BE2C (cell line): ENCODE results near the gene MZT2A.
A peak's percentile ranks its signal among the peaks of the same experiment; 100 is the strongest.
"Not testable (repeated sequence)": the region's sequence is repeated elsewhere in the genome, so short reads cannot be mapped to it uniquely, and the experiment has no call there.

Source experiments
- DNase-seq: peaks from one replicate; pipeline ENCODE4 v3.0.0-alpha.2; 2020
- H3K27me3 ChIP-seq: fragments of 250-450 bp; sonication (Bioruptor Pico); 2 replicates; pipeline ENCODE4 v1.5.1; 2020; ENCODE audit warnings: mild to moderate bottlenecking
- H3K36me3 ChIP-seq: fragments of 250-450 bp; sonication (Bioruptor Pico); 2 replicates; pipeline ENCODE4 v1.5.1; 2020; ENCODE audit warnings: mild to moderate bottlenecking
- H3K4me1 ChIP-seq: fragments of 250-450 bp; sonication (Bioruptor Pico); 2 replicates; pipeline ENCODE4 v1.5.1; 2020
- H3K4me3 ChIP-seq: 2 replicates; pipeline ENCODE4 v1.5.1; 2011; ENCODE audit warnings: low read depth, low read length
- H3K9me3 ChIP-seq: fragments of 250-450 bp; sonication (Bioruptor Pico); 2 replicates; pipeline ENCODE4 v1.5.1; 2020
- TF ChIP-seq, protein P1 (sequence below): IDR thresholded peaks from 2 replicates; pipeline ENCODE4 v1.5.1; 2012; ENCODE audit warnings: mild to moderate bottlenecking, low read depth, low read length

MZT2A gene

DNA sequence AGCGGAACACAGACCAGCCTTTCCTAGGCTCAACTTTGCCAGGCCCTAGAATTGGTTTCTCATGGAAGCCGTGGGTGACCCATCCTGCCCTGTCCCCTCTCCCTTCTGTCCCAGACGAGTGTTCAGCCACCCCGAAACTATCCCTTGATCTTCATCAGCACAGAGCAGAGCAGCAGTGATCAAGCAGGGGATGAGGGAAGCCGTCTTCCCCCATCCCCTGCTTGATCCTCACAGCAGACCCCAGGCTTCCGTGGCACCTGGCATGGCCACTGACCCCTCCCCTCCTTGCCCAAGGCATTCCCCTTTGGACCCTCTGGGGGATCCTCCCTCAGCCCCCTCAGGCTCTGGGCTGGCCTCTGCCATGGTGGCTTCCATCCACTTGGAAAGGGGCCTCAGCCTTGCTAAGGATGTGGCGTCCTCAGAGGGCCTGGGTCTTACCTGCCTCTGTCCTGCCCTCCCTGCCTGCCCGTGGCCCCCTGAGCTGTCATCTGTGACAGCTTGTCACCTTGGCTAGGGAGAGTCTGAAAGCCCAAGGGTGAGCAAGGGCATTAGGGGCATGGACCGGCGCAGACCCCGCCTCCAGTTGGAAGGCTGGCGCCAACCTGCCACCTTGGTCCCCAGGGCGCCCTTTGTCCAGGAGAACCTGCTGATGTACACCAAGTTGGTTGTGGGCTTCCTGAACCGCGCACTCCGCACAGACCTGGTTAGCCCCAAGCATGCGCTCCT lies 25.1 kb upstream of the MZT2A start:
- H3K4me1 ChIP-seq: no peaks in the 10 kb centered on the region
- H3K27me3 ChIP-seq: no peaks in the 10 kb centered on the region
- no peak for DNase-seq
- H3K4me3 ChIP-seq: no peak overlapping the region
- no peaks in the 10 kb centered on the region for H3K36me3 ChIP-seq
- TF ChIP-seq, protein P1, sequence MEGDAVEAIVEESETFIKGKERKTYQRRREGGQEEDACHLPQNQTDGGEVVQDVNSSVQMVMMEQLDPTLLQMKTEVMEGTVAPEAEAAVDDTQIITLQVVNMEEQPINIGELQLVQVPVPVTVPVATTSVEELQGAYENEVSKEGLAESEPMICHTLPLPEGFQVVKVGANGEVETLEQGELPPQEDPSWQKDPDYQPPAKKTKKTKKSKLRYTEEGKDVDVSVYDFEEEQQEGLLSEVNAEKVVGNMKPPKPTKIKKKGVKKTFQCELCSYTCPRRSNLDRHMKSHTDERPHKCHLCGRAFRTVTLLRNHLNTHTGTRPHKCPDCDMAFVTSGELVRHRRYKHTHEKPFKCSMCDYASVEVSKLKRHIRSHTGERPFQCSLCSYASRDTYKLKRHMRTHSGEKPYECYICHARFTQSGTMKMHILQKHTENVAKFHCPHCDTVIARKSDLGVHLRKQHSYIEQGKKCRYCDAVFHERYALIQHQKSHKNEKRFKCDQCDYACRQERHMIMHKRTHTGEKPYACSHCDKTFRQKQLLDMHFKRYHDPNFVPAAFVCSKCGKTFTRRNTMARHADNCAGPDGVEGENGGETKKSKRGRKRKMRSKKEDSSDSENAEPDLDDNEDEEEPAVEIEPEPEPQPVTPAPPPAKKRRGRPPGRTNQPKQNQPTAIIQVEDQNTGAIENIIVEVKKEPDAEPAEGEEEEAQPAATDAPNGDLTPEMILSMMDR: no peak
- no peaks in the 10 kb centered on the region for H3K9me3 ChIP-seq

DNA sequence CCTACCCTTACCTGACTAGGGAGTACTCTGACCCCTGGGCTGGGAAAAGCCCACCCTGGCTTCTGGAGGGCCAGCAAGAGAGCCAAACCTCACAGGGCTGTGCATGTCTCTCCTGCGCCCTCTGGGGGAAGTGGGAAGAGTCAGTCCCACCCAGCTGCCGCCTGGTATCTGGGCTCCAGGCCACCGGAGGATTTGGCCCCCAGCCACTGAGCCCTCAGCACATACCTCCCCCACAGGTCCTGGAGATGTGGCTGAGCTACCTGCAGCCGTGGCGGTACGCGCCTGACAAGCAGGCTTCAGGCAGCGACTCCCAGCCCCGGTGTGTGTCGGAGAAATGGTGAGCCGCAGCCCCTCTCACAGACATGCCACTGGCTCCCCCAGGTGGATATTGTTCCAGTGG lies 24.4 kb upstream of the MZT2A start:
- H3K9me3 ChIP-seq, H3K27me3 ChIP-seq, H3K36me3 ChIP-seq, H3K4me1 ChIP-seq, H3K4me3 ChIP-seq: not testable (repeated sequence)
- peak; percentile 60 for DNase-seq
- TF ChIP-seq, protein P1: peak; percentile 40

GRCh38 chr2:131516011-131516410 lies 23.8 kb upstream of the MZT2A start:
- H3K27me3 ChIP-seq: no peaks in the 10 kb centered on the region
- no peaks in the 10 kb centered on the region for H3K9me3 ChIP-seq
- no peak for DNase-seq
- TF ChIP-seq, protein P1: no peak
- no peaks in the 10 kb centered on the region for H3K36me3 ChIP-seq
- no peaks in the 10 kb centered on the region for H3K4me1 ChIP-seq
- no peak overlapping the region for H3K4me3 ChIP-seq

- H3K36me3 ChIP-seq, H3K4me1 ChIP-seq, H3K27me3 ChIP-seq, H3K9me3 ChIP-seq, H3K4me3 ChIP-seq: not testable (repeated sequence)
- DNase-seq: peak; percentile 26
Measured at GRCh38 chr2:131515235-131515634, 23.0 kb upstream of the MZT2A start.

DNA sequence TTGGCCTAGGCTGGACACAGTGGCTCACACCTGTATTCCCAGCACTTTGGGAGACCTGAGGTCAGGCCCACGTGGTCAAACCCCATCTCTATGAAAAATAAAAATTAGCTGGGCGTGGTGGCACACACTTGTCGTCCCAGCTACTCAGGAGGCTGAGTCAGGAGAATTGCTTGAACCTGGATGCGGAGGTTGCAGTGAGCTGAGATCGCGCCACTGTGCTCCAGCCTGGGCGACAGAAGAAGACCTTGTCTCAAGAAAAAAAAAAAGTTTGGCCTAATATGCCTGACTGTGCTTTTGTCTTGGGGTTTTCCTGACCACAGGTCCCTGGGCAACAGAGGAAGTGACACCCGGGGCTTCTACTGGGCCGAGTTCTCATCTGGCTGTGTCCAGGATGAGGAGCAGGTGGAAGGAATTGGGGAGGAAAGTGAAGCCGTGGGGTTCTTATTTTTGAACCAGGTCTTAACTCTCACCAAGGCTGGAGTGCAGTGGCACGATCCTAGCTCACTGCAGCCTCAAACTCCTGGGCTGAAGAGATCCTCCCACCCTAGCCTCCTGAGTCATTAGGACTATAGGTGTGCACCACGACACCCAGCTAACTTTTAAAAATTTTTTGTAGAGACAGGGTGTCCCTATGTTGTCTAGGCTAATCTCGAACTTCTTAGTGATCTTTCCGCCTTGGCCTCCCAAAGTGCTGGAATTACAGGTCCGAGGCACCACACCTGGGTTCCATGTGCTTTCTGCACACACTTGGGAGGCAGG lies 22.4 kb upstream of the MZT2A start:
- H3K4me1 ChIP-seq, H3K27me3 ChIP-seq, H3K4me3 ChIP-seq, H3K9me3 ChIP-seq, H3K36me3 ChIP-seq, DNase-seq: not testable (repeated sequence)

DNA sequence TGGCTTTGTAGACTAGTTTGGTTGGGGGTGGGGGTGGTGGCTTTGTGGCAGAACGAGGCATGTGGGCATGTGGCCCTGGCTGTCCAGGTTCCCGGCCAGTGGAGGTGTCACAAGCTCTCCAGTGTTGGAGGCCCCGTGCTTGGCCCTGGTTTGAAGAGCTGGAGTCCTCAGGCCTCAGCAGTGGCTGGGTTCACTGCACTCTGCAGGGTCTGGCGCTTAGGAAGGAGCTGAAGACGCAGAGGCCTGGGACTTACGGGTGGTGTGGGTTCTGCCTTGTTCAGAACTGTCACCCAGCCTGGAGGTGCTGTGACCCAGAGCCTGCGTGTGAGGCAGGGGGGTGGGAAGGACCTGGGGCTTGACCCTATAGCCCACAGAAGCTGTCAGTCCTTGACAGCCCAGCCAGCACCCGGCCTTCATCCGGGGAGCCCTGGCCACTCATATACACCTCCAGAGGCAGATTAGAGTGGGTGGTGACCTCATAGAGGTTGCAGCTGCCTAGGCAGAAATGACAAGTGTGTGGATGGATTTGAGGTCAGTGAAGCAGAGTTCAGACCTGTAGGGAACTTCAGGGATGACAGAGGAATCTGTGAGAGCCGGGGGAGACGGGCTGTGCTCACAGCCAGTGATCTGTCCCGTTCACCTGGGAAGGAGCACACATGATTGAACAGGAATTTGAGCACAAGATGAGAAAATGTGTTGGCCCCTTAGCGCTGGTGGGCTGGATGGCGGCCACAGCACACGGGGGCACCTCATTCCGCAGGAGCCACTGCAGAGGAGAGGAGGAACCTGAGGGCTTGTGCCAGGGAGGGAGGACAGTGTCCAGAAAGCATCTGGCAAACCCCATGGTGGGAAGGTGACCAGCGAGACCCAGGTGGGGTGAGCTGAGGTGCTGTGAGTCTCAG lies 20.0 kb upstream of the MZT2A start:
- not testable (repeated sequence) for H3K4me1 ChIP-seq, H3K9me3 ChIP-seq, H3K27me3 ChIP-seq, DNase-seq, H3K4me3 ChIP-seq, H3K36me3 ChIP-seq

GRCh38 chr2:131511291-131511968 lies 19.2 kb upstream of the MZT2A start:
- DNase-seq: peak; percentile 74
- H3K27me3 ChIP-seq, H3K4me1 ChIP-seq, H3K4me3 ChIP-seq, H3K9me3 ChIP-seq, H3K36me3 ChIP-seq: not testable (repeated sequence)
- TF ChIP-seq, protein P1: peak; percentile 26
